HG02610 (cell line): ENCODE data around the gene MBIP.
"Not testable (repeated sequence)": the region's sequence is repeated elsewhere in the genome, so short reads cannot be mapped to it uniquely, and the experiment has no call there.

Experiments used
- ATAC-seq: cut with Tn5 transposase; IDR thresholded peaks from one replicate; pipeline ENCODE4 v1.9.1; 2021; ENCODE audit warnings: mild to moderate bottlenecking, moderate library complexity; ENCODE audit not compliant: unreplicated experiment

Gene MBIP

GRCh38 chr14:36320200-36320896 is at the start of gene MBIP:
MBIP (minus strand) TSS chr14:36320637; CDS start chr14:36320588, 49 bp downstream.
- peak; percentile 99 for ATAC-seq

- no peak for ATAC-seq
Observed at GRCh38 chr14:36367985-36368774, 47.7 kb upstream of the MBIP start.

- ATAC-seq: no peak
Observed at GRCh38 chr14:36365766-36366165, 45.3 kb upstream of the MBIP start.

- ATAC-seq: no peak
Observed at GRCh38 chr14:36363704-36364103, 43.3 kb upstream of the MBIP start.

- no peak for ATAC-seq
Observed at GRCh38 chr14:36362648-36363047, 42.2 kb upstream of the MBIP start.

GRCh38 chr14:36361210-36361853 is 40.9 kb upstream of the MBIP start:
- ATAC-seq: no peak

GRCh38 chr14:36356862-36357261 is 36.4 kb upstream of the MBIP start:
- no peak for ATAC-seq

- ATAC-seq: no peak
Observed at GRCh38 chr14:36346052-36346451, 25.6 kb upstream of the MBIP start.

GRCh38 chr14:36344211-36344610 is 23.8 kb upstream of the MBIP start:
- ATAC-seq: no peak

- not testable (repeated sequence) for ATAC-seq
Observed at GRCh38 chr14:36341811-36342210, 21.4 kb upstream of the MBIP start.

- ATAC-seq: no peak
Observed at GRCh38 chr14:36340276-36340890, 19.9 kb upstream of the MBIP start.

GRCh38 chr14:36339816-36340215 is 19.4 kb upstream of the MBIP start:
- ATAC-seq: no peak

- ATAC-seq: no peak
Observed at GRCh38 chr14:36333119-36333518, 12.7 kb upstream of the MBIP start.

- not testable (repeated sequence) for ATAC-seq
Observed at GRCh38 chr14:36327573-36327972, 7.1 kb upstream of the MBIP start.

GRCh38 chr14:36325853-36326252 is 5.4 kb upstream of the MBIP start:
- ATAC-seq: no peak

- ATAC-seq: no peak
Observed at GRCh38 chr14:36324897-36325296, 4.5 kb upstream of the MBIP start.

- ATAC-seq: peak; percentile 35
Observed at GRCh38 chr14:36320897-36321381, 502 bp upstream of the MBIP start.

- no peak for ATAC-seq
Observed at GRCh38 chr14:36319899-36320199, 588 bp downstream of the MBIP start.

GRCh38 chr14:36317650-36318049 is 2.8 kb downstream of the MBIP start:
- ATAC-seq: no peak

- no peak for ATAC-seq
Observed at GRCh38 chr14:36316131-36316530, 4.3 kb downstream of the MBIP start.

- ATAC-seq: peak; percentile 81
Observed at GRCh38 chr14:36315159-36315853, 5.1 kb downstream of the MBIP start.
